Hematopoietic multipotent progenitor cell treated with erythropoietin and hydrocortisone succinate and interleukin-3 and kit ligand, for 15 days (in vitro differentiated cells): ENCODE results near the gene DRC3.
"Not testable (repeated sequence)": the region's sequence is repeated elsewhere in the genome, so short reads cannot be mapped to it uniquely, and the experiment has no call there.

Experiments
- DNase-seq: peaks from one replicate; pipeline ENCODE4 v3.0.0-alpha.2; 2015; ENCODE audit warnings: low spot score

Gene DRC3, protein sequence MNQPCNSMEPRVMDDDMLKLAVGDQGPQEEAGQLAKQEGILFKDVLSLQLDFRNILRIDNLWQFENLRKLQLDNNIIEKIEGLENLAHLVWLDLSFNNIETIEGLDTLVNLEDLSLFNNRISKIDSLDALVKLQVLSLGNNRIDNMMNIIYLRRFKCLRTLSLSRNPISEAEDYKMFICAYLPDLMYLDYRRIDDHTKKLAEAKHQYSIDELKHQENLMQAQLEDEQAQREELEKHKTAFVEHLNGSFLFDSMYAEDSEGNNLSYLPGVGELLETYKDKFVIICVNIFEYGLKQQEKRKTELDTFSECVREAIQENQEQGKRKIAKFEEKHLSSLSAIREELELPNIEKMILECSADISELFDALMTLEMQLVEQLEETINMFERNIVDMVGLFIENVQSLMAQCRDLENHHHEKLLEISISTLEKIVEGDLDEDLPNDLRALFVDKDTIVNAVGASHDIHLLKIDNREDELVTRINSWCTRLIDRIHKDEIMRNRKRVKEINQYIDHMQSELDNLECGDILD

DNA sequence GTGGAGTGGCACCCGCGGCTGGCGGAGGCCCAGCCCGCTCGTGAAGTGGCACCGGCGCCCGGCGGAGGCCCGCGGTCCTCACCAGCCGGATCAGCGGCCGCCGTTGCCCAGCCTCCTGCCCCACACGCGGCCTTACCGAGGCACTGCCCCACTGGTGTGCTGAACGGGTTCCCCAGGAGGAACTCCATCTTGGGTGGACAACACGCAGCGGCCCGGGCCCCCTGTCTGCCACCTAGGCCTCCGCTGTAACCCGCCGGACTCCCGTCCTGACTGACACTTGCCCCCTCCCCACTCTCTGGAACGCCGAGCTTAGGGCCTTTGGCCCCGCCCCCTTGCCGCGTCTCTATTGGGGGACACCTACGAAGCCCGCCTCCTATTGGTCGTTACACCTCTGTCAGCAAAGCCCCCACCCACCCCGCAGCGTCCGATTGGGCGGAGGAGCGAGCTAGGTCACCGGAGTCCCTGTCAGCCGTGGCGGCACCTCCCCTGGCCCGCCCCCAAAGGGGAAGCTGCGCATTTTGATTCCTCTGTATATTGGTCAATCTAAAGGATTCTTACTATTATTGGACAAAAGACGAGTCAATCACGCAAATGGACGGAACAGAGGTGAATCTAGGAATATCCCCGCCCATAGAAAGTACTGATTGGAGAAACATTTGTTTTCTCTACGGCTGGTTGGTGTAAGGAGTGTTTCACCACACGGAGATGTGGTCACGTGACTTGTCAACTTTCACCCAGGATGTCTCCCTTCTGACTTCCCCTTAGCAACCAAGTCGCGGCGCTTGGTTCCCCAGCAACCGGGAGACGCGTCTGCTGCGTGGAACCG is at the start of gene DRC3, which contains the start of gene TOM1L2:
DRC3 (plus strand) TSS at position 737 of the 826 bp plus-strand sequence. CDS start 4,737 bp downstream, outside the sequence.
TOM1L2 (minus strand) TSS at position 275 of the 826 bp plus-strand sequence; CDS start at position 188, 87 bp downstream.
- peak; percentile 100 for DNase-seq

DNA sequence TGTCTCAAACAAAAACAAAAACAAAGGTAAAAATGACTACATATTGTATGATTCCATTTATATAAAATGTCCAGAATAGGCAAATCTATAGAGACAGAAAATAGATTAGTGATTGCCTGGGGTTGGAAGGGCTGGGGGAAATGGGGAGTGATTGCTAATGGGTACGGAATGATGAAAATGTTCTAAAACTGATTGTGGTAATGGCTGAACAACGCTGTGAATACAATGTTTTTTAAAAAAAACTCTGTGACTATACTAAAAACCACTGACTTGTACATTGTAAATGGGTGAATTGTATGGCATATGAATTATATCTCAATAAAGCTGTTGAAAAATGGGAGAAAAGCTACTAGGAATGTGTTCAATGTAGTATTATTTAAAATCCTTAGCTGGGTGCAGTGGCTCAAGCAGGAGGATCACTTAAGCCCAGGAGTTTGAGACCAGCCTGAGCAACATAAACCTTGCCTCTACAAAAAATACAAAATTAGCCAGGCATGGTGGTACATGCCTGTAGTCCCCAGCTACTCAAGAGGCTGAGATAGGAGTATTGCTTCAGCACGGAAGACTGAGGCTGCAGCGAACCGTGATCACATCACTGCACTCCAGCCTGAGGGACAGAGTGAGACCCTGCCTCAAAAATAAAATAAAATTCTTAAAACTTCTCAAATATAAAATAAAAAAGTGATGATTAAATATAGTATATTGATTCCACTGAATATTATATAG is 48.4 kb upstream of the DRC3 start:
- DNase-seq, result no peak

DNA sequence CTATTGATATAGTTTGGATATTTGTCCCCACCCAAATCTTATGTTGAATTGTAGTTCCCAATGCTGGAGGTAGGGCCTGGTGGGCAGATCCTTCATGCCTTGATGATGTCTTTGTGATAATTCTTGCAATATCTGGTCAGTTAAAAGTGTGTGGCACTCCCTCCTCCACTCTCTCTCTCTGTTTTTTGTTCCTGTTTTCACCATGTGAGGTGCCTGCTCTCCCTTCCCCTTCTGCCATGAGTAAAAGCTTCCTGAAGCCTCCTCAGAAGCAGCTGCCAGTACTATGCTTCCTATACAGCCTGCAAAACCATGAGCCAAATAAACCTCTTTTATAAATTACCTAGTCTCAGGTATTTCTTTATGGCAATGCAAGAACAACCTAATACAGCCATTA is 47.8 kb upstream of the DRC3 start:
- DNase-seq, result no peak

DNA sequence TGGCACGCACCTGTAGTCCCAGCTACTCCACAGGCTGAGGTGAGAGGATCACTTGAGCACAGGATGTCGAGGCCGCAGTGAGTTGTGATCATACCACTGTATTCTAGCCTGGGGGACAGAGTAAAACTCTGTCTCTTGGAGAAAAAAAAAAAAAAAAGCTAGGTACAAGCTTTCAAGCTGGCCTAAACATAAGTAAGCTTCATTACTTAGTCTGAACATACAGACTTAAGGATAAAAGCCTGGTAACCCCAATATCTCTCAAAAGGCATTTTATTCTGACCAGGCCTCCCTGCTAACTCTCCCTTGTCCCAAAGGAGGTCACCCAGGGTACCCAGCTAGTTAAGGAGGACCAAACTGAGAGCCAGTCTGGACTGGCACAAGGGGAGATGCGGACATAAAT is 46.6 kb upstream of the DRC3 start:
- DNase-seq, result no peak

DNA sequence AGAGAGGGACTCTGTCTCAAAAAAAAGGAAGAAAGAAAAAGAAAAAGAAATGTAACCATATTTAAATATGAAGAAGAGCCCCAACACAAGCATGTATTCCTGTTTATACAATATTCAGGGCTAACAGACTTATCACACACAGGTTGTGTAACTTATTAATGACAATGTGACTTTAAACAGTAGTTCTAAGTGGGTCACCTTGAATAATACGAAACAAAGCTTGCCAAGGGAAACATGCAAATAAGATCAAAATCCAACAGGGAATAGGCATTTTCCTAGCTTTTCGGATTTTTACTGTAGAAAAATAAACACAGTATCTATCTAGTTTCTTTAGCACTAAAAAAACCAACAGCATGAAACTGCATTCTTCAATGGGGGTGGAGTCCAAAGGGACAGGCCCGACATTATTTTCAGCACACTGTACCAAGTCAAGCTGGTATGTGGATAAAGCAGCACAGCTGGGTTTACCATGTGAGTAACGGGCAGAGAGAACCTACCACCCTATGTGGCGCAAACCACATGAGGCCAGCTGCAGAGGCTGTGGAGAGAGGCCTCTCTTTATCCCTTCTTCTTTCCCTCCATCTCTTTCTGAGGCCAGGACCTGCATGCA is 45.7 kb upstream of the DRC3 start:
- no peak for DNase-seq

DNA sequence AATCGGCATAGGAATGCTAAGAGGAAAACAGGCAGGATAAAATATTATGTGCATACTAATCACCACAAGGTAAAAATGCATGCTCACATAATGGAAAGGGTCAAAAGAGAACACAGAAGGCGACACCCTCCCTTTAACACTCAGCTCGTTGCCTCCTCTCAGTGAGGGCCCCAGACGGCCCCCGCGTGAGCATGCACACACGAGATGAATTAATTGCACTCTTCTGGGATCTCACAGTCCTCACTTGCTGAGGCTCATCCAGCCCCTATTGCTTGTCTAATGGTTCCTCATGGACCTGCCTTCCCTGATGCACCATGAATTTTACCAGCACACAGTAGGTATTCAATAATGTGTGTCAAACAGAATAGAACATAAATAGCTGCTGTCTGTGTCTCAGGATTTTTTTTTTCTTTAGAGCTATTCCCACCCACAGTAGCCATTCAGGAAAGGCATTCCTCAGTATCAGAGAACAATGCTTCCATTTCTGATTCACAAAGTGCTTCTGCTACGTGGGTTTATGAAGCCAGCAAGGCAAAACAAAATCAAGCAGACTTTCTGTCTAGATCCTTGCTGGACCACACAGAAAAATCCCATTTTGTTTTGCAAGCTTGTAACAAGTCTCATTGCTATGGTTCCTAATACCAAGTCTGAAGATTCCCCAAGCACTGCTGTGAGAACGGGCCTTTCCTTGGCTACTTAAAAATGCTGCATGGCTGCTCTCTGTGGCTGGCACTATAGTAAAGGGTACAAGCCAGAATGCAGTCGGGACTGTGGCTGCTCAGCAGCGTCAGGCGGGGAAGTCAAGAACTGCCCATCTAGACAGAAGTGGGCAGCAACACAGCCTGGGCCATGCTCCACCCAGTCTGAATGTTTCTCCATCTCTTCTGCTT is 44.0 kb upstream of the DRC3 start:
- DNase-seq, result no peak

DNA sequence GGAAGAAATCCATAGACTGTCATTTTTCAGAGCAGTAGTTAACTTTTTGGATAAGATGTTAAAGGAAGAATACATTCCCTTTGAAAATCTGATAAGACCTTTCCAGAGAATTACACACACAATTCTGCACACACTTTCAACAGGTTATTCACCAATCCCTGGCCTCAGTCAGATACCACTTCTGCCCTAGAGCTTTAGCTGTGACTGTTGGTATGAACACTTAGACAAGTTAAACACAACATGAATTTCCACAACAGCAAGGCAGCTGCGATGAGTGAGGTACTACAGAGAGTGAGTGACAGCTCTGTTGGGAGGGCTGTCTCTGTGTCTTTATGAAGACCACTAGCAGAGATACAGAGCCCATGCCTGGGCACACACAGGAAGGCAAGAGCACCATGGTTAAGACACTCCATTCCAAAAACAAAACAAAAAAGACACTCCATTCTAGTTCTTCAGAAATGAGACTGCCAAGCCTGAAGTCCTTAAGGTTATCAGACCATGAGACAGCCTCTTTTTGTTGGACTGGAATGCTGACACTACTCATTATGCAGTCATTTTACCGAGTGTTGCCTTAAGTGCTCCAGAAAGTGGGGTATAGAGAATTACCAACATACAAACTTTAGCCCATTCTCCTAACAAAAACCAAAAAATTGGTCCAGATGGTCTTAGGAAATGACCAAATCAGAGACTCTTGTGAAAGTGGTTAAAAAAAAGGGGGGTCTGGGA is 42.8 kb upstream of the DRC3 start:
- DNase-seq, result no peak

DNA sequence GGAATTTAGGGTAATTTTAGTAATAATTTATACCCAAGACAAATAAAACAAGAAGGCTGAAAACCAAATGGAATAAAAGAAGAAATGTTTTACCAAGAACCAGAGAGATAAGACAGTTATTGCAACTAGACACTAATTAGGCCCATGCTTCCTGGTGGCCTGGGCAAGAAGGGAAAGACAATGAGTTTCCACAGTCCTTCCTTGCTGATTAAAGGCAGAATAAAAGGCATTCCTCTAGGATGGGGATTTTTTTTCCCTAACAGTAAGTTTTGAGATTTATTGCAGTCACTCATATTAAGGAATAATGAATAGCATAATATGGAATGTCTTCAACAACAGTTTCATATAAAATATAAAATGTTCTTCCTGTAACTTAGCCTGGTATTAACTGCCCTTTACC is 42.0 kb upstream of the DRC3 start:
- no peak for DNase-seq

DNA sequence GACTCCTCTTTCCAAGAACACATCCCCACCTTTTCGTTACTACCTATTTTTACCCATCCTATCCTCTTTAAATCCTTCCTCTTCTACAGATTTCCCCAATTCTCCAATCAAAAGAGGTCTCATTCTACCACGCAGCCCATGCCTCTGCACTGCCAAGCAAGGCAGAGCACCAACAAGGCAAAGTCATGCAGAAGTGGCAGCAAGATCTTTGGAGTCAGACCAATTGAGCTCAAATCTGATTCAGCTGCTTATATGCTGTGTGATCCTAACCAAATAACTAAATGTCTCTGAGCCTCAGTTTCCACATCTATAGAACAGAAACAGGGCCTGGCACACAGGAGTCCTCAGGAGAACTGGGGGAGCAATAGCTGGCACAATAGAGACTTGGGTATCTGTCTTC is 41.5 kb upstream of the DRC3 start:
- no peak for DNase-seq

DNA sequence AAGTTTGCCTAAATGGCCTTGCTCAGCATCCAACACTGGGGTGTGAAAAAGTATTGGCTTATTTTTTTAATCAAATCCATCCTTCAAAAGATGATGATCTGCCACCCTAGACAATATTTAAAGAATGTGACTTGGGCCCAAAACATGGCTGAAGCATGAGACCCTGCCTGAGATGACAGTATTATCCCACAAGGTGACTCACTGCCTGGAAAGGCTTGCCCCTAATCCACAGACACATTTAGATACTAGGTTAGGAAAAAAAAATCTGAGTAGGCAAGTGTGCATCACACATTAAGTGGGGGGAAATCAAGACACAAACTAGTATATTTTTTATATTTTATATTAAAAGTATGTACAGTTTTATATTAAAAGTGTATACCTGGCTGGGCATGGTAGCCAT is 38.9 kb upstream of the DRC3 start:
- DNase-seq, result no peak

DNA sequence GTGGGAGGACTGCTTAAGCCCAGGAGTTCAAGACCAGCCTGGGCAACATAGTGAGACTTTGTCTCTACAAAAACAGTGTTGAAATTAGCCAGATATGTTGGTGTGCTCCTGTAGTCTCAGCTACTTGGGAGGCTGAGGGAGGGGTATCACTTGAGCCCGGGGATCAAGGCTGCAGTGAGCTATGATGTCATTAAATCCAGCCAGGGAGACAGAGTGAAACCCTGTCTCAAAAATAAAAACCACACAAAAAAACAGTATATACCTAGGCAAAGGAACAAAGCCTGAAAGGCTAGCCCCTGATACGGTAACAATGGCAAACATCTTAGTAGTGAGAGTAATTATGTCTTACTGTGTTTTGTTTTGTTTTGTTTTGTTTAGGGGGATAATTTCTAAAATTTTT is 38.4 kb upstream of the DRC3 start:
- DNase-seq, result no peak

DNA sequence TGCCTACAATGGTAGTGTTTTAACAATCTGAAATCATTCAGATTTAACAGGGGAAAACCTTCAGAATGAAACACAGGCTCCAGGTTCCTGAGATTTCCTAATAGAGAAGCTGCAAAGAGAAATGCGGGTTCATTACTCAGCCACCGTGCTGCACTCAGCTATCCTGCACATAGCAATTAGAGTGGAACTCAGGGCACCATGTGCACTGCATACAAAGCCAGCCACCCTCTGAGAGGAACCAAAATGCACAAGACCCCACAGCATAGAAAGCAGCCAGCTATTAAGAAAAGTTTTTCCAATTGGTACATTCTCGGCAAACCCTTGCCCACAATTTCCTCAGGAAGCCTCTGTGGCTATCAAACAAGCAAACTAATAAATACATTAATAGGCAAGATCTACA is 37.9 kb upstream of the DRC3 start:
- no peak for DNase-seq

DNA sequence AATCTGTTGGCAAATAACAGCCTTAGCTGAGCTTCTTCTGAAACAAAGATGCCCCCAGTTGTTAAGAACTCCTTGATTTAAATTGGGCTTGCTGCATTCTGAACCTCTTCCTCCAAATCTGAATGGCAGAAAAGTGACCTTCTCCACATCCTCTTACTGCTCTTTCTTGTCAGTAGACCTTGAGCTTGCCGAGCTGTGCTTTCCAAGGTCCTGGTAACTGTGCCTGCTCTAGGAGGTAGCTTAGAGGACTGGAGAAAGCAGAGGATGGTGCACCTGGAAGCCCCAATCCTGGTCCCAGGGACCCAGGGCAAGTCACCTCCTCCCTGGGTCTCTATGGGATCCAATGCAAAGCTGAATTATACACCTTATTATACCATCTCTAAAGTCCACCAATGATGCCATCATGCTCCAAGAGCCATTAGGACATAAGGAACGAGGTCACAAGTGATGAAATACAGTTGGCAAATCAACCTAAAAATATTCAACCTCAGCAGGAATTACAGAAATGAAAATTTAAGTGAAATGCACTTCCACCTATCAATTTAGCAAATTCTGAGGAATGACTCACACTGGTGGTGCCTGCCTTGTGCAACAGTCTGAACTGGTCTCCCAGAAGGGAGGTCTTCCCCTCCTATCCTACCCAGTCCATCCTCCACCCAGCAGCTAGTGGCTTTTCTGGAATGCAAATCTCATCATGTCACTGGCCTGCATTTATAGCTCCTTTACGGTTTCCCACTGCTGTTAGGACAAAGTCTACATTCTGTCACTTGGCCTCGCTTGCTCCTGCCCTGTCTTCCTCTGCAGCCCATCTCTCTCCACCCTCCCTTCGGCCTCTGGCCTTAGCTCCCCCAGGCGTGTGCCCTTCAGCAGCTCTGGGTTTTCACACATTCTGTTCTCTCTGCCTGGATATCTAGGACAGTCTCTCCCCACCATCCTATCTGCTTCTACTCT is 37.1 kb upstream of the DRC3 start:
- no peak for DNase-seq

DNA sequence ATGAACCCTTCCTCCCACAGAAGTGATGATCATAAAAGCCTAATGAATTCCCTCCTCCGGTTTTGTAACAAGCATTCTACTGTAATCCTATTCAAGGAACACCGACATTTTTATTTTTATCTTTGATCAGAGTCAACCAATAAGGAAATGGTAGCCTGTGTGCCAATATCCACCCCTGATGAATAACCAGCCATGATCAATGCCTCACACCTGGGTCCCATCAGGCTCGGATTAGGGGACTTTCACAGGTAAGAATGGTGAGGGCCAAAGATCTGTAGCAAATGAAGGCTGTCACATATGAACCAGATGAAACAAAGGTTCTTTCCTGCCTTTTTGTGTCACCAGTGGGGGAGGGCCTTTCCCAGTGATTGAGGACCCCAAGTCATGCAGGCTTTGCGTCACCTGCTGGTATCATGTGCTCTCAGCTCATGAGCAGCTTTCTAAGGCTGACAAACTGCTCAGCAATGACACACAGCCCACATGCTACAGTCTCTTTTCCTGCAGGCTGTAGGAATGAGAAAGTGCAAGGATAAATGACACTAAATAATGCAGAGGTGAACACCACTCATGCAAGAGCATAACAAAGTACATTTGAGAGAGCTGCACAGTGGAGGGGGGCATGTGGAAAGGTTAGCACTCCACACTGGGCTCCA is 35.3 kb upstream of the DRC3 start:
- no peak for DNase-seq

DNA sequence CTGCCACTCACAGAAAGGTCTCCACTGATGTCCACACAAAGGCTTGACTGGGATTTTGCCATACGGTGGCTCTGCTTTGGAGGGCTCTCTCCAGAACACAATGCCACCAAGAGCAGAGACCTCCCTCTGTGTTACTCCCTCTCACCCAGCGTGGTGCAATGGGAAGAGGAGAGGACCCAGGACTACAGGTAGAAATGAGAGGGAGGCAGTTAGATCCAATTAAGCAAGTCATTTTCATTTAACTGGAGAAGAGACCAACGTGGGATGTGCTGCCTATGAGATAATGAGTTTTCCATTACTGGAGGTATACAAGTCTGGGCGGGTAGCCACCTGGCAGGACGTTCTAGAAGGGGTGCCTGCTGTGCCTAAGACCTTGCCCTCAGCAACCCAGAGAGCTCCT is 34.7 kb upstream of the DRC3 start:
- DNase-seq, result no peak

DNA sequence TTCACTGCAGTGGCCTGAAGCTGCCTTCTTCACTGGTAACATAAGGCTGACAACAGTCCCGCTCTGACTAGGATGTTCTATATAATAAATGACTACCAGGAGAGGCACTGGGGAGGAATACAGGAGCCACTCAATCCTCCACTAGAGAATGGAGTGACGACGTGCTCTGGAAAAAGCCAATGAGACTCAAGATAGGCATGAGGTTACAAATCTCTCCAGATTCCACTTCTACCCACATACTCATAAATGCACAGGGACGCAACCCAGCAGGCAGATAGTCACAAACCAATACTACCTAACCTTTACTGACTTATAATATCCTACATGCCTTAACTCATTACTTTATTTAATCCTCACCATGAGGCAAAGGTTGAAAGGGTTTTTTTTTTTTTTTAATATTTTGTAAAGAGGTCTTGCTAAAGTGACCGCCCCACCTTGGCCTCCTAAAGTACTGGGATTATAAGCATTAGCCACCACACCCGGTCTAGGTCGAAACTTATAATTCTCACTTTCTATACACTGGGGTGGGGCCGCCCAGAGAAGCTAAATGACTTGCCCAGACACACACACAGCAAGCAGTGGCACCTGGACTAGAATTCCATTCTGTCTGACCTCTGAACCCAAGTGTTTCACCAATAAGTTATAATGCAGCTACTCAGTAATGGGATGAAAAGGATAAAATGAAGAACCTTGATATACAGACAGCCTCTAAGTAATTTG is 34.1 kb upstream of the DRC3 start:
- DNase-seq, result no peak

DNA sequence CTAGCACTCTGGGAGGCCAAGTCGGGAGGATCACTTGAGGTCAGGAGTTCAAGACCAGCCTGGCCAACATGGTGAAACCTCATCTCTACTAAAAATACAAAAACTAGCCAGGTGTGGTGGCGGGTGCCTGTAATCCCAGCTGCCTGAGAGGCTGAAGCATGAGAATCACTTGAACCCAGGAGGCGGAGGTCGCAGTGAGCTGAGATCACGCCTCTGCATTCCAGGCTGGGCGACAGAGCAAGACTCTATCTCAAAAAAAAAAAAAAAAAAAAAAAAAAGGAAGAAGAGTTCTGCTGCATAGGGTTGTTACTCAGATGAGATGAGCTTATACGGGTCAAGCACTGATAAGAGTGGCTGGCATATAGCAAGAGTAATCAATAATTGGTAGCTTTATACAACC is 32.7 kb upstream of the DRC3 start:
- DNase-seq, result not testable (repeated sequence)

DNA sequence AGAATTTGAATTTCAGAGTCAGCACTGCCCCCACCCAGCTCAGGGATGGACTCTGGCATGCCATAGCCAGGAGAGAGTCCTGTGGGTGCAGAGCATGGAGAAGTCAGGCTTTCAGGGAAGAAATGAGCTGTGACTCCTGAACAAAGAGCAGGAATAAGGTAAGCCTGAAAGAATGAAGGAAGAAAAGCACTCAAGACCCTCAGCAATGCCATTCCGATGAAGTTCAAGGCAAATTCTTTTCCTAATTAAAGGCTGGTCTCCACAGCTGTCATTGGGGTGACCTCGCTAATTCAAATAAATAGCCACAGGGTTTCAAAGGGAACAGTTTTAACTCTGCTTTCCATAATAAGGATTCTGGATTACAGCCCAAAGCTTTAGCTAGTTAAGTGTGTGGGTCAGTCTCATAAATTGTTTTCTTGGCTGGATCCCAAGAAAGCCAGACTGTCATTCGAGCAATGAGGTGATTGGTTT is 32.2 kb upstream of the DRC3 start:
- DNase-seq, result no peak
